Nucleus accumbens (tissue), 56 donors: Measurements from ENCODE around the gene WDR31.
"Not testable (repeated sequence)": the region's sequence is repeated elsewhere in the genome, so short reads cannot be mapped to it uniquely, and the experiment has no call there.

Experiments used
- DNase-seq, 56 donors: peaks; one replicate each; lab custom pipeline; 2025; lab: John Stamatoyannopoulos, UW

WDR31 gene

GRCh38 chr9:113340011-113340699 is at the start of gene WDR31:
Gene WDR31 (minus strand): TSS chr9:113340275. CDS start chr9:113332022, 8,253 bp downstream.
- peak; percentile 33 to 92 (median 82) for DNase-seq

- DNase-seq = no peak
Measured at GRCh38 chr9:113389451-113389850, 49.4 kb upstream of the WDR31 start.

DNA sequence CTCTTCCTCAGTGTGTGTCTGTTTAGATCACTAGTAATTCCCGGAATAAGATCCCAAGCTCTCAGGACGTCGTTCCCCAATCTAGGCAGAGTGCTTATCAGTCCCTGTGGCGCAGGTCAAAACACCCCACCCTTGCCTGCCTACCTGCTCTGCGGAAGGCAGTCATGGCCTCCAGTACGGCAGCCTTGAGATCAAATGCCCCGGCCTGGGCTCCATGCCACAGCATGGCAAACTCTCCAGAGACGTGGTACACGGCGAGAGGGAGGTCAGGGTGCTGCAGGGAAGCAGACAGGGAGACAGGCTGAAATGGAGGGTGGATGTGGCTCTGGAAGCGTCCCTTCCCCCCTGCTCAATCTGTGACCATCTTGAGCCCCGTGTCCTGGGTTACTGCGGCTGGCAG is 48.8 kb upstream of the WDR31 start:
- no peak for DNase-seq

GRCh38 chr9:113387560-113388230 is 47.6 kb upstream of the WDR31 start:
- no peak for DNase-seq

DNA sequence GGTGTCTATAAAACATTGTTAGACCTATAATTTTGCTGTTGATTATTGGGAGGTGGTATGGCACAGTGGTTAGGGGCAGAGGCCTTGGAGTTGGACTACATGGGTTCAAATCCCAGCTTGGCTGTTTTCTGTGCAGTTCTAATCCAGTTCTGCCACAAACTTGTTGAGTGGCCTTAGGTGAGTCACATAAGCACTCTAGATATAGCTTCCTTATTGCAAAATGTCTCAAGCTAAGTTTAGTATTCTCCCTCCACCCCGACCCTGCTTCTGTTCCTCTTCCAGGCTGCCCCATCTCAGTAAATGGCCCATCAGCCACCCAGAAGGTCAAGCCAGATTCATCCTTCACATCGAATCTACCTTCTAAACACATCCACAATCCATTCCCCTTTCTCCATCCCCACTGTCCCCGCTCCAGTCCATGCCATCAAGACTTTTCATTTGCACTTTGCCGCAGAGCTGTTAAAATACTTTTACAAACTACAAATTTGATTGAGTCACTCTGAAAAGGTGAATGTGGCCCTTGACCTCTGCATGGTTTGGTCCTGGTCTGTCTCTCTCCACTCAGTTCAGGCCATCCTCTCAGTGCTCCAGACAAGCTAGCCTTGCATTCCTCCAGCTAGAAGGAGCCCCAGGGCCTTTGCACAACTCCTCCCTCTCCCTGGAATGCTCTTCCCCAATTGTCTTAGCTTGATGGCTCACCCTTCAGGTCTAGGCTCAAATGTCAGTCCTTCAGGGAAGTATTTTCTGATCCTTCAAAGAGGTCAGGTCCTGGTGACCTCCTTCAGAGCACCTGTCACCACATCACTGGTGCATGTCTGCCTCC is 46.7 kb upstream of the WDR31 start:
- DNase-seq = no peak

GRCh38 chr9:113381909-113382411 is 41.9 kb upstream of the WDR31 start:
- no peak for DNase-seq

DNA sequence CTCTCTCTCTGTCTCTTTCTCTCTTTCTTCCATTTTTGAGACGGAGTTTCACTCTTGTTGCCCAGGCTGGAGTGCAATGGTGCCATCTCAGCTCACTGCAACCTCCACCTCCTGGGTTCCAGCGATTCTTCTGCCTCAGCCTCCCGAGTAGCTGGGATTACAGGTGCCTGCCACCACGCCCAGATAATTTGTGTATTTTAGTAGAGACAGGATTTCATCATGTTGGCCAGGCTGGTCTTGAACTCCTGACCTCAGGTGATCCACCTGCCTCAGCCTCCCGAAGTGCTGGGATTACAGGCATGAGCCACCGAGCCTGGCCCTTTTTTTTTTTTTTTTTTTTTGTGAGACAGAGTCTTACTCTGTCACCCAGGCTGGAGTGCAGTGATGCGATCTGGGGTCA is 41.4 kb upstream of the WDR31 start:
- not testable (repeated sequence) for DNase-seq

DNA sequence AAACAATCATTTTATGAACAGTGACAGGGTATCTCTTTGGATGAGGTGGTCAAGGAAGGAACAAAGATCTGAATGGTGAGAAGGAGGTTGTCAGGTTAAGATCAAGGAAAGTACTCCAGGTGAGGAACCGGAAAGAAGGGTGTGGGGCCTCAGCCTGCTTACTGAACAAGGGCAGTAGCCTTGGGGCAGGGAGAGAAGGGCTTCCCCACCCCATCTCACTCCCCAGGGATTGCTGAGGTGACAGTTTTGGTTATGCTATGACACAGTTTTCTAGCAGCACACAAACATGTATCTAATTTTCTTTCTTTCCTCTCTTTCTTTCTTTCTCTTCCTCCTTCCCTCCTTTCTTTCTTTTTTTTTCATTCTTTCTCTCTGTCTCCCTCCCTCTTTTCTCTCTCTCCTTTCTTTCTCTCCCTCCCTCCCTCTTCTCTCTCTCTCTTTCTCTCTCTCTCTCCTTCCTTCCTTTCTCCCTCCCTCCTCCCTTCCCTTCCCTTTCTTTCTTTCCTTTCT is 40.8 kb upstream of the WDR31 start:
- no peak for DNase-seq

DNA sequence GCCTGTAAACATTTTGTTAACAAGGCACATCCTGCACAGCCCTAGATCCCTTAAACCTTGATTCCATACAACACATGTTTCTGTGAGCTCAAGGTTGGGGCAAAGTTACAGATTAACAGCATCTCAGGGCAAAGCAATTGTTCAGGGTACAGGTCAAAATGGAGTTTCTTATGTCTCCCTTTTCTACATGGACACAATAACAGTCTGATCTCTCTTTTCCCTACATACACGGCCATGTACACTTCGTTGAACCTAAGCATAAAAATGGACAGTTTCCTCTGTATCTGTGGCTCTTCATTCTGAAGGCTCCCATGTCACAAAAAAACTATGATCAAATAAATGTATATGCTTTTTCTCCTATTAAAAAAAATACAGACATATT is 39.7 kb upstream of the WDR31 start:
- DNase-seq = not testable (repeated sequence)

- not testable (repeated sequence) for DNase-seq
Measured at GRCh38 chr9:113379094-113379828, 39.2 kb upstream of the WDR31 start.

DNA sequence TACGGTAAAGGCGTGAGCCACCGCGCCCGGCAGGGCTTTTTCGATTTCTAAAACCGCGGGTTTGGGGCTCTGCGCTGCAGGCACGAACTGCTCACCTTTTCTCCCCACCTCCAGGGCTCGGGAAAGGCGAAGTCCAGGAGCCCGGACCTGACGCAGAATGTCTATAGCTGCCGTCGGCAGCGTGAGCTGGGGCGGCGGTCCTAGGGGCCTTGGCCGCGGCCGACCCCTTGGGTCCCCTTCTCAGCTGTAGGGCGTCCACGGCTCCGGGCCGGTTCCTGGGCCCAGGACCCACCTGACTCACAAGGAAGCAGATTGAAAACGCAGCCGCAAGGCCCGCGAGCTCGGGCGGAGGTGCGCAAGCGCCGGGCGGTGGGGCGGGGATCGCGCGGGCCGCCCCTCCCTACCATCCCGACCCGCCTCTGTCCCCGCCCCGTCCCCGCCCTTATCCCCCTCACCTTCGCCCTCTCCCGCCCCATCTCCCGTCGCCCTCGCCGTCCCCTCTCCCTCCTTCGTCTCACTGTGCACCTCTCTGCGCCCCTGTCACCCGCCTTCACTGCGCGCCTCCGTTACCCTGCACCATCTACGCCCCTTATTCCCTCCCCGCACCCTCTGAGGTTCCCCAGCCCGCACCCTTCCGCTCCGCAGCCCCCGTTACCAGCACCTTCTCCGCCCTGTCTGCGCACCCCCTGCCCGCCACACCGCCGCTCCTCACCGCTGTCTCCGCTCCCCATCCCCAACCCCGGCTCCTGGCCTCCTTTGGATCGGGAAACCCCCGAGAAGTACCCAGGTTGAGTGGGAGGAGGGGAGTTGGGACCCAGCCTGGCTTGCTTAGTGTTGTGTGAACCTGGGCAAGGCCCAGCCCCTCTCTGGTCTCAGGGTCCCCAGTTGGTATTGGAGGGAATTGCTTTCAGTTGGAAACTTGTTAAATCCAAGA is 36.8 kb upstream of the WDR31 start, which contains the start of gene HDHD3:
TSS of gene HDHD3 (minus strand) at position 353 of the 934 bp plus-strand sequence. CDS start 2,632 bp downstream, outside the sequence.
- peak in 55 of 56 donors; percentile 10 to 88 (median 57) for DNase-seq

DNA sequence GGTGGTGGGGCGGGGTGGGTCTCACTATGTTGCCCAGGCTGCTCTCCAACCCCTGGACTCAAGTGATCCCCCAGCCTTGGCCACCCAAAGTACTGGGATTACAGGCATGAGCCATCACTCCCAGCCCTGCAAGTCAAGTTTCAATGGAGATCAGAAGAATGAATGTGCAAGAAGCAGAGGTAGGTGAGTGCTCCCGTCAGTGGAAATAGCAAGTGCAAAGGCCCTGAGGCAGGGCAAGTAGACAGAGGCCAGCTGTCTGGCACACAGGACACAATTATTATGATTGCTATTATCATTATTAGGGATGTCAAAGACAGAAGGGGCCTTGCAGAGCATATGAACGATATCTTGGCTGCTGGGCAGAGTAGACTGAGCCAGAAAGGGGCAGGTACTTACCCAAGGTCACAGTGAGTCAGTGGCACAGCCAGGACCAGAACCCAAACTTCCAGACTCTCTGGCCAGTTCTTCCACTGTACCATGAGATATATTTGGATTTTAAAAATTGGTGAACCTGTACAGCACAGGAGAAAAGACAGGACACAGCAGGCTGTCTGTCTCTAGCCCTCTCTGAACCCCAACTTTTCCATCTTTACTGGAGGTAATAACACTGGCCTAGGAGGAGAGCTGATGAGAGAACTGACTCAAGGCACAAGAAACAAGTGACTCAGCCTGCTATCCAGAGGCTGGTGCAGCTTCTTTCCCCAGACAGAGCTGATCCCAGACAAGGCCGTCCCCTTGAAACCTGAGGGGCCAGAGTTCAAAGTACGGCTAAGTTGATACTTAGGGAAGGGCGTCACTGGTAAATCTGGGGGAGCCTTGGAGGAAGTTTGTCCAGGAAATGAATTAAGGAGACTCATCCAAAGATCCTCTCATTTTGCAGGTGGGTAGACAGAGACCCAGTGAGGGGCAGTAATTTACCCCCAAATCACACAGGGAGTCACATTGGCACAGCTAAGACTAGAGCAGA is 35.3 kb upstream of the WDR31 start:
- DNase-seq = no peak

- DNase-seq = no peak
Measured at GRCh38 chr9:113373676-113374392, 33.8 kb upstream of the WDR31 start.

GRCh38 chr9:113373256-113373655 is 33.2 kb upstream of the WDR31 start:
- no peak for DNase-seq

GRCh38 chr9:113372059-113372458 is 32.0 kb upstream of the WDR31 start:
- no peak for DNase-seq

DNA sequence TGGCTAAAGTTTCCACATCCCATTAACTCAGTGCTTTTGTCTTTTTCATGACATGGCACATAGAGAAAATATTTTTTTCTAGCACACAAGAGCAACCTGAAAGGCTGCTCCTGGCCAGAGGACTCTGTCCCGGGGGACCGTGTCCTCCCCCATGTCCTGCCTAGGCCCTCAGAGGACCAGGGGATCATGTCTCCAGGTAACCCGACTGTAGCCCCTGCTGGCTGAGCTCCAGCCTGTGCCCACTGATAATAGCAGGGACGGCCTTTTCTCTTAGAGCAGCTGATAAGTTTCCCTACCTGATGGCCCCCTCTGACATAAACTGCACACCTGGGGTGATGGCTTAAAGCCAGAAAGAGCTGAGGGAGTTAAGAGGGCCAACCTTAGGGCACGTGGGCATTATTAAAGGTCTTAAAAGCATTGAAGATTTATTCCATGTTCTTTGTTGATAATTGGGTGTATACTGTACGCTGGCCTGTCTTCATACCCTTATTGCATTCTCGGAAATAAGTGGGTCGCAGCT is 30.8 kb upstream of the WDR31 start:
- DNase-seq = no peak

DNA sequence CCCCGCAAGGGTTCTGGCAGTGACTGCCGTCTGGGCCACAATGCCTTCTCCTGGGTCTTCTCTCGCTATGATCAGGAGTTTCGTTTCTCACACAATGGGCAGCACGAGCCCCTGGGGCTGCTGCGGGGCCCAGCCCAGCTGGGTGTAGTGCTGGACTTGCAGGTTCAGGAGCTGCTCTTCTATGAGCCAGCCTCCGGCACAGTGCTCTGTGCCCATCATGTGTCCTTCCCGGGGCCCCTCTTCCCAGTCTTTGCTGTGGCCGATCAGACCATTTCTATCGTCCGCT is 29.7 kb upstream of the WDR31 start:
- DNase-seq = no peak
